Measurements from ENCODE around the gene SMCHD1.
"Not testable (repeated sequence)": the region's sequence is repeated elsewhere in the genome, so short reads cannot be mapped to it uniquely, and the experiment has no call there.

The SMCHD1 gene

GRCh38 chr18:2850816-2851215 is 195.3 kb downstream of the SMCHD1 start:
- DNase-seq (ENCODE audit: low read depth in 2 of 2, low spot score in 1 of 2): no peak

- DNase-seq (ENCODE audit: low read depth in 2 of 2, low spot score in 1 of 2): no peak
These were observed 196.2 kb downstream of the SMCHD1 start for GRCh38 chr18:2851771-2852170.

- not testable (repeated sequence) for DNase-seq (ENCODE audit: low read depth in 2 of 2, low spot score in 1 of 2)
These were observed 196.9 kb downstream of the SMCHD1 start for GRCh38 chr18:2852460-2852859.

- no peak for DNase-seq (ENCODE audit: low read depth in 2 of 2, low spot score in 1 of 2)
These were observed 197.8 kb downstream of the SMCHD1 start for GRCh38 chr18:2853173-2853925.

GRCh38 chr18:2853926-2854664 is 198.6 kb downstream of the SMCHD1 start:
- no peak for DNase-seq (ENCODE audit: low read depth in 2 of 2, low spot score in 1 of 2)
